Measurements from ENCODE around the gene EMP3.

The EMP3 gene

DNA sequence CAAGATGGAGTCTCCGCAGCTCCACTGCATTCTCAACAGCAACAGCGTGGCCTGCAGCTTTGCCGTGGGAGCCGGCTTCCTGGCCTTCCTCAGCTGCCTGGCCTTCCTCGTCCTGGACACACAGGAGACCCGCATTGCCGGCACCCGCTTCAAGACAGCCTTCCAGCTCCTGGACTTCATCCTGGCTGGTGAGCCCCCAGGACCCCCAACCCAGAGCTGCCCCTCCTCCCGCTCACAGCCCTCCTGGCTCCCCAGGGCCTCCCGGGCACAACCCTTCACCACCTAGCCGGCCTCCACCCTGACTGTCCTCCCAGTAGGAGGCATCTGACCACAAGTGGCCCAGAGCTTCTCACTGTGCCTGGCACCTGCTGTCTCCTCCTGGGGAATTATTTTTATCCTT lies 48.2 kb downstream of the EMP3 start:
- Histone ChIP-seq H2BK5ac (ENCODE audit: low read length) (no peak overlapping the region), H3K4me3 (ENCODE audit: low read length) (no peak overlapping the region), H3K79me1 (ENCODE audit: low read length) (no peaks in the 10 kb centered on the region), H3K23ac (ENCODE audit: low read length) (no peak overlapping the region), H3K18ac (ENCODE audit: low read length) (no peak overlapping the region), H3K27ac (ENCODE audit: low read depth, low read length) (no peak overlapping the region), H3K56ac (ENCODE audit: low read length) (no peak overlapping the region), H3K79me2 (ENCODE audit: control insufficient read depth, insufficient read depth, low read length) (no peaks in the 10 kb centered on the region), H3K4ac (ENCODE audit: low read depth, low read length) (no peak overlapping the region), H2BK15ac (replicated peaks; ENCODE audit: low read depth) (no peak overlapping the region), H3K27me3 (ENCODE audit: insufficient read depth, low read length, poor library complexity) (no peaks in the 10 kb centered on the region), H2BK120ac (ENCODE audit: low read depth, low read length) (no peak overlapping the region), H3K9ac (ENCODE audit: low read length) (no peak overlapping the region), H4K5ac (ENCODE audit: low read length) (no peak overlapping the region), H2AK5ac (ENCODE audit: low read length) (no peak overlapping the region), H3K4me1 (ENCODE audit: control insufficient read depth, low read depth, low read length) (no peaks in the 10 kb centered on the region), H3K36me3 (ENCODE audit: control insufficient read depth, insufficient read depth, low read length) (no peaks in the 10 kb centered on the region), H4K8ac (ENCODE audit: low read depth, low read length) (no peak overlapping the region), H3K4me2 (ENCODE audit: low read length) (no peak overlapping the region)
- no peak for DNase-seq
- no CpG with 5 or more reads among the region's 11 CpGs for WGBS (ENCODE audit: extremely low coverage, insufficient coverage, low lambda C conversion rate)

DNA sequence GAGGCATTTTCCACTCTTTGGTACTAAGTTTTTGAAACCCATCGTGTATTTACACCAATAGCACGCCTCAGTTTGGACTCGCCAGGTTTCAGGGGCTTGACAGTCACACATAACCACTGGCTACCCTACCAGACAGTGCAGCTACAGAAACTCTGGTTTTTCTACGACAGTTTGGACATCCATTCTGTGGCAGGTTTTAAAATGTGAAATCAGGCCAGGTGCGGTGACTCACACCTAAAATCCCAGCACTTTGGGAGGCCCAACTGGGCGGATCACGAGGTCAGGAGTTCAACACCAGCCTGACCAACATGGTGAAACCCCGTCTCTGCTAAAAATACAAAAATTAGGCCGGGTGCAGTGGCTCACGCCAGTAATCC lies 52.8 kb downstream of the EMP3 start:
- Histone ChIP-seq H4K5ac (ENCODE audit: low read length) (no peak overlapping the region), H3K56ac (ENCODE audit: low read length) (no peak overlapping the region), H3K4ac (ENCODE audit: low read depth, low read length) (no peak overlapping the region), H3K4me3 (ENCODE audit: low read length) (no peak overlapping the region), H3K79me1 (ENCODE audit: low read length) (no peaks in the 10 kb centered on the region), H2BK5ac (ENCODE audit: low read length) (no peak overlapping the region), H3K9ac (ENCODE audit: low read length) (no peak overlapping the region), H2BK15ac (replicated peaks; ENCODE audit: low read depth) (no peak overlapping the region), H3K23ac (ENCODE audit: low read length) (no peak overlapping the region), H3K27ac (ENCODE audit: low read depth, low read length) (no peak overlapping the region), H4K8ac (ENCODE audit: low read depth, low read length) (no peak overlapping the region), H2AK5ac (ENCODE audit: low read length) (no peak overlapping the region), H3K18ac (ENCODE audit: low read length) (no peak overlapping the region), H3K36me3 (ENCODE audit: control insufficient read depth, insufficient read depth, low read length) (peaks cover 5% of the 10 kb centered on the region), H3K4me1 (ENCODE audit: control insufficient read depth, low read depth, low read length) (no peaks in the 10 kb centered on the region), H2BK120ac (ENCODE audit: low read depth, low read length) (no peak overlapping the region), H3K79me2 (ENCODE audit: control insufficient read depth, insufficient read depth, low read length) (no peaks in the 10 kb centered on the region), H3K27me3 (ENCODE audit: insufficient read depth, low read length, poor library complexity) (no peaks in the 10 kb centered on the region), H3K4me2 (ENCODE audit: low read length) (no peak overlapping the region)
- DNase-seq = no peak
- no CpG with 5 or more reads among the region's 10 CpGs for WGBS (ENCODE audit: extremely low coverage, insufficient coverage, low lambda C conversion rate)

DNA sequence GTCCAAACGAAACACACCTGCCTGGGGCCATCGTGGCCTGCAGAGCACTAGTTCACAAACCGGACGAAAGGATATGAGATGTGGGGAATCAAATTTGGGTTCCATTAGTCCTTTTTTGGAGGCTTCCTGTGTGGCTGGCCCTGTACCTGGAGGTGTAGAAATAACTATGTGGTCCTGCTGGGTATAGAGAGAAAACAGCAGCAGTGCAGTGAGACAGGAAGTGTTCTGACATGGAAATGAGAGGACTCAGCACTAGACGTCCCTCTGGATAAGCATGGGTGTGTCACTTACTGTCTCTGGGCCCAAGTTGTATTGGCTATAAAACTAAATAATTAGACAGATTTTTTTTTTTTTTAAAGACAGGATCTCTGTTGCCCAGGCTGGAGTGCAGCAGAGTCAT lies 53.7 kb downstream of the EMP3 start:
- no peaks in the 10 kb centered on the region for H3K79me2 ChIP-seq (ENCODE audit: control insufficient read depth, insufficient read depth, low read length)

More for the DNA sequence above, 53.7 kb downstream of the EMP3 start:
- H2BK5ac ChIP-seq (ENCODE audit: low read length) = no peak overlapping the region
- H3K4me3 ChIP-seq (ENCODE audit: low read length) = no peak overlapping the region
- no peaks in the 10 kb centered on the region for H3K79me1 ChIP-seq (ENCODE audit: low read length)
- H3K27ac ChIP-seq (ENCODE audit: low read depth, low read length) = no peak overlapping the region
- no peak overlapping the region for H3K23ac ChIP-seq (ENCODE audit: low read length)
- WGBS (ENCODE audit: extremely low coverage, insufficient coverage, low lambda C conversion rate) = no CpG with 5 or more reads among the region's 5 CpGs
- no peaks in the 10 kb centered on the region for H3K27me3 ChIP-seq (ENCODE audit: insufficient read depth, low read length, poor library complexity)
- H3K36me3 ChIP-seq (ENCODE audit: control insufficient read depth, insufficient read depth, low read length) = peaks cover 8% of the 10 kb centered on the region
- no peaks in the 10 kb centered on the region for H3K4me1 ChIP-seq (ENCODE audit: control insufficient read depth, low read depth, low read length)
- no peak overlapping the region for H4K8ac ChIP-seq (ENCODE audit: low read depth, low read length)
- no peak overlapping the region for H3K18ac ChIP-seq (ENCODE audit: low read length)
- H3K4me2 ChIP-seq (ENCODE audit: low read length) = no peak overlapping the region
- no peak overlapping the region for H2AK5ac ChIP-seq (ENCODE audit: low read length)
- no peak overlapping the region for H3K4ac ChIP-seq (ENCODE audit: low read depth, low read length)
- H3K56ac ChIP-seq (ENCODE audit: low read length) = no peak overlapping the region
- no peak for DNase-seq
- no peak overlapping the region for H3K9ac ChIP-seq (ENCODE audit: low read length)
- H2BK15ac ChIP-seq (replicated peaks; ENCODE audit: low read depth) = no peak overlapping the region
- no peak overlapping the region for H2BK120ac ChIP-seq (ENCODE audit: low read depth, low read length)
- no peak overlapping the region for H4K5ac ChIP-seq (ENCODE audit: low read length)
